ENCODE results near the gene DCST1. TPM values are rescaled to one million over a fixed set of nuclear protein-coding genes. Genes with fewer than 3 reads are reported as not detected.

DCST1 gene
- total RNA-seq, 1 donor, result not detected

GRCh38 chr1:155099331-155099730, 65.7 kb downstream of the DCST1 start:
- H3K4me2 ChIP-seq (ENCODE audit: insufficient read depth, low read length), result no peak overlapping the region
- H3K36me3 ChIP-seq (ENCODE audit: insufficient read depth, low read length), result no peaks in the 10 kb centered on the region
- no peak for TF ChIP-seq CTCF (IDR thresholded peaks at IDR 0.05; ENCODE audit: extremely low read depth, low read depth, low read length)
- H3K4me1 ChIP-seq (ENCODE audit: insufficient read depth, low read length), result no peaks in the 10 kb centered on the region
- H3K9me3 ChIP-seq (ENCODE audit: low read depth, low read length), result no peaks in the 10 kb centered on the region
- no peaks in the 10 kb centered on the region for H4K20me1 ChIP-seq (ENCODE audit: insufficient read depth, low read length)
- H3K27ac ChIP-seq (ENCODE audit: low read depth, low read length), result no peak overlapping the region
- H3K4me3 ChIP-seq (ENCODE audit: insufficient read depth, low read length), result no peak overlapping the region
- peaks cover 14% of the 10 kb centered on the region for H3K27me3 ChIP-seq (ENCODE audit: insufficient read depth, low read length)
- no peak overlapping the region for H2AFZ ChIP-seq (ENCODE audit: low read length)
- DNase-seq (ENCODE audit: insufficient read length, low spot score, missing footprints), result no peak
- H3K79me2 ChIP-seq (ENCODE audit: insufficient read depth, low read length), result no peaks in the 10 kb centered on the region

Other genes starting within 250 kb of the DCST1 start
- gene KCNN3, start 163.5 kb upstream of the DCST1 start, total RNA-seq, result under 0.01 TPM in 2 replicates
- 6.2 and 6.5 TPM in 2 replicates for gene PMVK, start 97.1 kb upstream of the DCST1 start, total RNA-seq
- gene PBXIP1, start 77.7 kb upstream of the DCST1 start, total RNA-seq, result 90.1 and 92.8 TPM in 2 replicates
- 12.1 and 18.5 TPM in 2 replicates for gene PYGO2, start 72.0 kb upstream of the DCST1 start, total RNA-seq
- gene SHC1, start 63.1 kb upstream of the DCST1 start, total RNA-seq, result 230 and 239 TPM in 2 replicates
- gene CKS1B, start 59.1 kb upstream of the DCST1 start, total RNA-seq, result 23.2 and 23.3 TPM in 2 replicates
- gene FLAD1, start 50.5 kb upstream of the DCST1 start, total RNA-seq, result 17.1 and 20.6 TPM in 2 replicates
- 0.88 TPM in 1 of 2 replicates, not detected in the other for gene LENEP, start 40.2 kb upstream of the DCST1 start, total RNA-seq
- gene ZBTB7B, start 31.0 kb upstream of the DCST1 start, total RNA-seq, result 18.6 and 23.5 TPM in 2 replicates
- not detected in 2 replicates for gene DCST2, start within 50 bp of the DCST1 start, total RNA-seq
- 89.0 and 101 TPM in 2 replicates for gene ADAM15, start 17.5 kb downstream of the DCST1 start, total RNA-seq
- 3.5 and 3.6 TPM in 2 replicates for gene EFNA4, start 29.9 kb downstream of the DCST1 start, total RNA-seq
- gene EFNA3, start 45.0 kb downstream of the DCST1 start, total RNA-seq, result 1.4 and 2.1 TPM in 2 replicates
- gene EFNA1, start 94.1 kb downstream of the DCST1 start, total RNA-seq, result 0.36 and 0.88 TPM in 2 replicates
- gene SLC50A1, start 102.0 kb downstream of the DCST1 start, total RNA-seq, result 34.5 and 38.0 TPM in 2 replicates
- 15.9 and 34.4 TPM in 2 replicates for gene DPM3, start 106.7 kb downstream of the DCST1 start, total RNA-seq
- gene KRTCAP2, start 139.5 kb downstream of the DCST1 start, total RNA-seq, result 112 and 117 TPM in 2 replicates
- 3.2 and 3.3 TPM in 2 replicates for gene TRIM46, start 140.0 kb downstream of the DCST1 start, total RNA-seq
- gene THBS3, start 174.1 kb downstream of the DCST1 start, total RNA-seq, result 61.9 and 66.6 TPM in 2 replicates
- 37.4 and 42.7 TPM in 2 replicates for gene MTX1, start 174.9 kb downstream of the DCST1 start, total RNA-seq
- gene ENTREP3, start 221.7 kb downstream of the DCST1 start, total RNA-seq, result 6.5 and 7.7 TPM in 2 replicates
- 35.9 and 41.3 TPM in 2 replicates for gene SCAMP3, start 228.5 kb downstream of the DCST1 start, total RNA-seq
- gene CLK2, start 239.7 kb downstream of the DCST1 start, total RNA-seq, result 17.4 and 19.7 TPM in 2 replicates
- gene HCN3, start 243.6 kb downstream of the DCST1 start, total RNA-seq, result 2.5 and 2.9 TPM in 2 replicates

All from osteoblast (primary cell).